Neural cell (in vitro differentiated cells): ENCODE data around the gene E2F4. TPM values are rescaled to one million over a fixed set of nuclear protein-coding genes. Genes with fewer than 3 reads are reported as not detected.

ENCODE experiments used
- H2AFZ ChIP-seq: fragments of 200-600, 300-800 bp; sonication (generic), shearing (Covaris generic); 2 replicates; pipeline ENCODE4 v1.6.0; 2014; ENCODE audit warnings: low read depth, mild to moderate bottlenecking, antibody characterized with exemption, low read length, moderate library complexity
- H3F3A ChIP-seq: fragments of 200-600 bp; shearing (Covaris generic); 2 replicates; pipeline ENCODE4 v1.6.1; 2016; ENCODE audit warnings: mild to moderate bottlenecking, moderate library complexity, mixed read lengths, antibody characterized with exemption, low read length; ENCODE audit not compliant: insufficient read depth, poor library complexity, severe bottlenecking
- H3K27ac ChIP-seq: fragments of 200-600, 300-800 bp; sonication (generic), shearing (Covaris generic); 2 replicates; pipeline ENCODE4 v1.5.1; 2014; ENCODE audit warnings: mild to moderate bottlenecking, low read length, moderate library complexity
- H3K27me3 ChIP-seq: fragments of 300-800, 200-600 bp; sonication (generic), shearing (Covaris generic); 2 replicates; pipeline ENCODE4 v1.6.0; 2014; ENCODE audit warnings: mild to moderate bottlenecking, low read depth, low read length, moderate library complexity; ENCODE audit not compliant: insufficient read depth
- H3K36me3 ChIP-seq: fragments of 300-800, 200-600 bp; sonication (generic), shearing (Covaris generic); 2 replicates; pipeline ENCODE4 v1.5.1; 2014; ENCODE audit warnings: mild to moderate bottlenecking, antibody characterized with exemption, low read length, moderate library complexity; ENCODE audit not compliant: insufficient read depth
- H3K4me2 ChIP-seq: fragments of 300-800, 200-600 bp; sonication (generic), shearing (Covaris generic); 2 replicates; pipeline ENCODE4 v1.6.0; 2014; ENCODE audit warnings: mild to moderate bottlenecking, low read length
- H3K4me3 ChIP-seq: fragments of 300-800, 200-600 bp; sonication (generic), shearing (Covaris generic); 2 replicates; pipeline ENCODE4 v1.5.1; 2014; ENCODE audit warnings: mild to moderate bottlenecking, low read length, moderate library complexity
- H3K79me2 ChIP-seq: fragments of 200-600 bp; shearing (Covaris generic); replicated peaks from 2 replicates; pipeline ENCODE4 v1.6.0; 2014; ENCODE audit warnings: mild to moderate bottlenecking, low read length, moderate library complexity; ENCODE audit not compliant: insufficient read depth
- H3K9ac ChIP-seq: fragments of 300-800, 200-600 bp; sonication (generic), shearing (Covaris generic); 2 replicates; pipeline ENCODE4 v1.6.1; 2016; ENCODE audit warnings: mild to moderate bottlenecking, low read length, mixed read lengths
- H3K9me2 ChIP-seq: fragments of 200-600 bp; shearing (Covaris generic); 2 replicates; pipeline ENCODE4 v1.6.1; 2016; ENCODE audit warnings: mild to moderate bottlenecking, low read length, mixed read lengths; ENCODE audit not compliant: insufficient read depth
- H3K9me3 ChIP-seq: fragments of 200-600, 300-800 bp; sonication (generic), shearing (Covaris generic); 2 replicates; pipeline ENCODE4 v1.6.1; 2016; ENCODE audit warnings: mild to moderate bottlenecking, mixed run types, low read length, moderate library complexity, mixed read lengths
- H4K20me1 ChIP-seq: fragments of 200-600 bp; shearing (Covaris generic); 2 replicates; pipeline ENCODE4 v1.6.1; 2016; ENCODE audit warnings: mild to moderate bottlenecking, mixed run types; ENCODE audit not compliant: insufficient read depth
- CTCF ChIP-seq: fragments of 450-650 bp; IDR thresholded peaks from 2 replicates; pipeline ENCODE4 v1.5.1; 2014; ENCODE audit warnings: antibody characterized with exemption, mild to moderate bottlenecking, moderate library complexity; ENCODE audit not compliant: poor library complexity, severe bottlenecking
- EP300 ChIP-seq: fragments of 450-650 bp; conservative IDR thresholded peaks from 2 replicates; pipeline ENCODE4 v1.6.1; 2014; ENCODE audit warnings: antibody characterized with exemption, mild to moderate bottlenecking, moderate library complexity; ENCODE audit not compliant: poor library complexity, severe bottlenecking
- EZH2 ChIP-seq: fragments of 200-600, 300-800 bp; shearing (Covaris generic), sonication (generic); IDR thresholded peaks from 2 replicates; pipeline ENCODE4 v1.6.1; 2014; ENCODE audit warnings: antibody characterized with exemption, low read length, borderline replicate concordance, mild to moderate bottlenecking; ENCODE audit not compliant: insufficient read depth, poor library complexity, severe bottlenecking
- POLR2AphosphoS5 ChIP-seq: IDR thresholded peaks from 2 replicates; pipeline ENCODE4 v1.6.1; 2012
- REST ChIP-seq: IDR thresholded peaks from 2 replicates; pipeline ENCODE4 v1.6.1; 2012; ENCODE audit warnings: borderline replicate concordance
- SMC3 ChIP-seq: fragments of 450-650 bp; conservative IDR thresholded peaks from 2 replicates; pipeline ENCODE4 v1.6.1; 2014; ENCODE audit warnings: antibody characterized with exemption, mild to moderate bottlenecking, moderate library complexity; ENCODE audit not compliant: poor library complexity
- TAF1 ChIP-seq: IDR thresholded peaks from 2 replicates; pipeline ENCODE4 v1.6.1; 2012; ENCODE audit warnings: low read depth
- polyA plus RNA-seq: library from polyadenylated mRNA; depleted of rRNA; stranded (reverse); fragments of >200 nt; gene quantifications from 2 replicates; pipeline ENCODE4 v1.2.3, GENCODE V29; 2014

E2F4 gene
- polyA plus RNA-seq, 1 donor from 2014 or later: 112 TPM

DNA sequence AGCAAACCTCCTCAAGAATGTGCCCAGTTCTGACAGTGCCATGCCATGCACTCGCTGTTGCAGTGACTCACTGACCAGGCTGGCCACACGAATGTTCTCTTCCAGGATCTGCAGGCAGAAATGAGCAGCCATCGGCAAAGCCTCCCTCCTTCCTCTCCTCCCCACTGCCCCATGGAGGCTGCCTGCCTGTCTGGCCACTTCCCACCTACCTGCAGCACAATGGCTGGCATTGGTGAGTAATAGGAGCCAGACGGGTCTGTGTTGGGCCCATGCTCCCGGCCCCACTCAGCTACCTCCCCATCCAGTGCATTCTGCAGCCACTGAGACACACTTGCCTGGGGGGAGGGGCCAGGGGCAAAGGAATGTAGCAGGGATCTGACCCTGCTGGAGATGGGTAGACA, 5.4 kb upstream of the E2F4 start:
- H3K36me3 ChIP-seq: no peaks in the 10 kb centered on the region

DNA sequence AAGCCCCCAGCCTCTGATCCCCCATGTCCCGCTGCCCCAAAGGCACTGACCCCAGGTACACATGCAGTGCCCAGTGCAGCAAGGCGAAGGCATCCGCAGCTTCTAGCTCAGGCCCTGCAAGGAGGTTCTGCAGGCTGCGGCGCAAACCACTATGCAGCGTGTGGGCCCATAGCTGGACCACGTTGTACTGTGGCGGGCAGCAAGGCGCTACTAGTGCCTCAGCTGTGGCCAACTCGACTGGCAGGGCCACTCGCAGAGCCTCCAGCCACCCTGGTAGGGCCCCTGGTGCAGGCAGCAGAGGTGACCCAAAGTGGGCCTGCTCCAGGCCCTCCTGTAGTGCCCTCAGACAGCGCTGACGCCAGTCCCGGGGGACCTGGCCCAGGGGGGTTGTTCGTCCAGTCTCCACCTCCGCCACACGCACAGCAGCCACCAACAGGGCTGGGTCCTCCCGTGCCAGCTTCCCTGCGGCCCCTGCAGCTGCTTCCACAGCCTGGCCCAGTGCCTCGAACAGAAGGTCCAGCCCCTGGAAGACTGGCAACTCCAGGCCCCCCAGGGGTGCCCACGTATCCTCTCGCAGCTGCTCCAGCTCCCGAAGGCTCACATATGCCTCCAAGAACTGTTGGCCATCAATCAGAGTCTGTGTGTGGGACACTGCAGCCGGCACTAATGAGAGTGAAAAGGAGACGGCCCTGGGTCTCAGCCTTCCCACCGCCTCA, 4.6 kb upstream of the E2F4 start:
- H3K79me2 ChIP-seq: peaks cover 13% of the 10 kb centered on the region

More for the DNA sequence above, 5.4 kb upstream of the E2F4 start:
- Histone ChIP-seq H3K4me3 (no peak overlapping the region), H2AFZ (no peak overlapping the region), H4K20me1 (no peaks in the 10 kb centered on the region), H3K79me2 (peaks cover 16% of the 10 kb centered on the region), H3K4me2 (no peak overlapping the region), H3K27ac (no peak overlapping the region), H3K27me3 (no peaks in the 10 kb centered on the region), H3K9me2 (no peaks in the 10 kb centered on the region), H3K9me3 (no peaks in the 10 kb centered on the region), H3F3A (no peaks in the 10 kb centered on the region), H3K9ac (no peak overlapping the region)
- no peak for TF ChIP-seq POLR2AphosphoS5
- no peak for TF ChIP-seq REST

More for the DNA sequence above, 4.6 kb upstream of the E2F4 start:
- Histone ChIP-seq H3K4me2 (no peak overlapping the region), H3F3A (no peaks in the 10 kb centered on the region), H3K9me3 (no peaks in the 10 kb centered on the region), H3K4me3 (no peak overlapping the region), H3K9me2 (no peaks in the 10 kb centered on the region), H3K9ac (no peak overlapping the region), H4K20me1 (no peaks in the 10 kb centered on the region), H2AFZ (no peak overlapping the region), H3K27me3 (no peaks in the 10 kb centered on the region), H3K27ac (no peak overlapping the region), H3K36me3 (no peaks in the 10 kb centered on the region)
- no peak for TF ChIP-seq SMC3
- TF ChIP-seq TAF1: no peak
- no peak for TF ChIP-seq REST
- no peak for TF ChIP-seq EZH2
- no peak for TF ChIP-seq EP300
- no peak for TF ChIP-seq CTCF
- no peak for TF ChIP-seq POLR2AphosphoS5
